Stimulated activated CD8-positive, alpha-beta memory T cell treated with anti-CD3 and anti-CD28 coated beads, Interleukin-4, amount 100 ng/mL, for 48 hours (primary cell): Measurements from ENCODE around the gene BTBD7.
"Not testable (repeated sequence)": the region's sequence is repeated elsewhere in the genome, so short reads cannot be mapped to it uniquely, and the experiment has no call there.

ENCODE experiments used
- DNase-seq: peaks from one replicate; pipeline ENCODE4 v3.0.0-alpha.2; 2020

The BTBD7 gene

GRCh38 chr14:93332853-93333630, at the start of gene BTBD7:
TSS of gene BTBD7 (minus strand) at chr14:93333036. CDS start at chr14:93296051, 36,985 bp downstream.
- peak; percentile 96 for DNase-seq

GRCh38 chr14:93381644-93382043, 48.8 kb upstream of the BTBD7 start:
- no peak for DNase-seq

- no peak for DNase-seq
These were observed 47.0 kb upstream of the BTBD7 start for GRCh38 chr14:93379831-93380230.

- DNase-seq, result no peak
These were observed 42.9 kb upstream of the BTBD7 start for GRCh38 chr14:93375673-93376156.

- DNase-seq, result no peak
These were observed 37.0 kb upstream of the BTBD7 start for GRCh38 chr14:93369713-93370266.

GRCh38 chr14:93368996-93369712, 36.3 kb upstream of the BTBD7 start:
- no peak for DNase-seq

GRCh38 chr14:93354873-93355272, 22.0 kb upstream of the BTBD7 start:
- not testable (repeated sequence) for DNase-seq

GRCh38 chr14:93348292-93348691, 15.5 kb upstream of the BTBD7 start:
- DNase-seq, result no peak

GRCh38 chr14:93347850-93348249, 15.0 kb upstream of the BTBD7 start:
- DNase-seq, result no peak

GRCh38 chr14:93346926-93347721, 14.3 kb upstream of the BTBD7 start, which contains the start of gene COX8C:
TSS of gene COX8C (plus strand) at chr14:93347182. CDS start at chr14:93347269, 87 bp downstream.
- no peak for DNase-seq

- no peak for DNase-seq
These were observed 11.0 kb upstream of the BTBD7 start for GRCh38 chr14:93343797-93344196.

- DNase-seq, result no peak
These were observed 10.4 kb upstream of the BTBD7 start for GRCh38 chr14:93343266-93343665.

- DNase-seq, result no peak
These were observed 5.0 kb upstream of the BTBD7 start for GRCh38 chr14:93337884-93338283.

GRCh38 chr14:93337143-93337753, 4.4 kb upstream of the BTBD7 start:
- DNase-seq, result peak; percentile 35

GRCh38 chr14:93333631-93334103, 831 bp upstream of the BTBD7 start:
- no peak for DNase-seq

GRCh38 chr14:93332397-93332852, 411 bp downstream of the BTBD7 start:
- peak; percentile 45 for DNase-seq

GRCh38 chr14:93331728-93332396, 974 bp downstream of the BTBD7 start:
- DNase-seq, result no peak

- no peak for DNase-seq
These were observed 1.7 kb downstream of the BTBD7 start for GRCh38 chr14:93331002-93331727.

GRCh38 chr14:93330609-93331000, 2.2 kb downstream of the BTBD7 start:
- DNase-seq, result no peak

GRCh38 chr14:93329965-93330608, 2.7 kb downstream of the BTBD7 start:
- DNase-seq, result no peak
